ENCODE results near the gene YTHDF1. TPM values are rescaled to one million over a fixed set of nuclear protein-coding genes. Genes with fewer than 3 reads are reported as not detected.

Gene YTHDF1
- total and polyA plus RNA-seq, 2 of the 4 experiments (the other 2 are of a cell fraction): 10.9 to 22.6 TPM

DNA sequence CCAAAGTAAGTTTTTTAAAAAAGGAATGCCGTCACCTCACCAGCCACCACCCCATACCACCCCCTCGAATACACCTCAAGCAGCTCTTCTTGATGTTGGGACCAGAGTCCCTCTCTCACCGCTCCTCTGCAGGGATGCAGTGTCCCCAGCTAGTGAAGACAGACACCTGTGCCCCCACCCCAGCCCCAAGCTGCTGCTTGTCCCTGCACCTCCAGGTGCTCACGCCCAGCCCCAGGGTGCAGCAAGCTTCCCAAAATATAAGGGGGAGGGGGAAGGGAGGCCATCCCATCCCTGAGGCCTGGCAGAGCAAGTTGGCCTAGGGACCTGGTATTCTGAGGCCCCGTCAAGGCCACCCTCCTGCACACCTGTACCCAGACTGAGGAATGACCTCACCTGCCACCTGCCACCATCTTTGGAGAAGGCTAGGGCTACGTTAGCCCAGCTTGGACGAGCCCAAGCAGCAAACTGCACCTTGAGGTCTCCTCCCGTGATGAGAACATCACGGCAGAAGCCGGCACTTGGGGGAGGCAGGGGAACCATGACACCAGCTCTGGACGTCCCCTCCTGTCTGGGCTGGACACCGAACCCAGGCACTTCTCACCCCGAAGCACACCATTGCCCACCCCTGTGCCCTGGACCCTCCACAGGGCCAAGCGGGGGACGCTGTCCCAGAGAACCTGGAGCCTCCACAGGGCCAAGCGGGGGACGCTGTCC is 25.9 kb downstream of the YTHDF1 start:
- H4K91ac ChIP-seq (ENCODE audit: insufficient read depth, low read depth, low read length): no peak overlapping the region
- H2AK5ac ChIP-seq (ENCODE audit: low read depth, low read length): no peak overlapping the region
- no peak overlapping the region for H2AK9ac ChIP-seq (replicated peaks; ENCODE audit: low read depth, low read length, poor library complexity)
- H2BK15ac ChIP-seq (ENCODE audit: low read depth, low read length): no peak overlapping the region
- TF ChIP-seq RAD21 (IDR thresholded peaks at IDR 0.05; ENCODE audit: low read length): no peak
- TF ChIP-seq RFX5 (IDR thresholded peaks at IDR 0.05; ENCODE audit: low read depth, low read length): no peak
- TF ChIP-seq CEBPB (IDR thresholded peaks at IDR 0.05; ENCODE audit: low read depth, low read length): no peak
- no peak for TF ChIP-seq POLR2A (IDR thresholded peaks at IDR 0.05; ENCODE audit: low read depth, low read length)
- TF ChIP-seq CTCF (conservative IDR thresholded peaks at IDR 0.05; ENCODE audit: low read depth, low read length): no peak
- TF ChIP-seq FOS (IDR thresholded peaks at IDR 0.05; ENCODE audit: low read depth, low read length): no peak
- no peak for TF ChIP-seq MAZ (IDR thresholded peaks at IDR 0.05; ENCODE audit: borderline replicate concordance, low read depth, low read length)
- no peak for TF ChIP-seq MAFK (IDR thresholded peaks at IDR 0.05; ENCODE audit: low read depth, low read length)
- no peak for TF ChIP-seq NFE2L2 (IDR thresholded peaks at IDR 0.05; ENCODE audit: low read depth, low read length)
- TF ChIP-seq BHLHE40 (IDR thresholded peaks at IDR 0.05; ENCODE audit: low read depth, low read length): no peak
- TF ChIP-seq SMC3 (IDR thresholded peaks at IDR 0.05; ENCODE audit: low read depth, low read length): no peak
- TF ChIP-seq, protein P1, sequence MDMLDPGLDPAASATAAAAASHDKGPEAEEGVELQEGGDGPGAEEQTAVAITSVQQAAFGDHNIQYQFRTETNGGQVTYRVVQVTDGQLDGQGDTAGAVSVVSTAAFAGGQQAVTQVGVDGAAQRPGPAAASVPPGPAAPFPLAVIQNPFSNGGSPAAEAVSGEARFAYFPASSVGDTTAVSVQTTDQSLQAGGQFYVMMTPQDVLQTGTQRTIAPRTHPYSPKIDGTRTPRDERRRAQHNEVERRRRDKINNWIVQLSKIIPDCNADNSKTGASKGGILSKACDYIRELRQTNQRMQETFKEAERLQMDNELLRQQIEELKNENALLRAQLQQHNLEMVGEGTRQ (IDR thresholded peaks at IDR 0.05; ENCODE audit: low read depth, low read length): no peak
- TF ChIP-seq CHD1 (IDR thresholded peaks at IDR 0.05; ENCODE audit: low read depth, low read length): no peak
- no peak for TF ChIP-seq RCOR1 (IDR thresholded peaks at IDR 0.05; ENCODE audit: insufficient replicate concordance, low read length)
- no peak for TF ChIP-seq MXI1 (IDR thresholded peaks at IDR 0.05; ENCODE audit: borderline replicate concordance, low read depth, low read length)
- TF ChIP-seq ELK1 (IDR thresholded peaks at IDR 0.05; ENCODE audit: borderline replicate concordance, low read depth, low read length): no peak
- no peak overlapping the region for H3K4ac ChIP-seq (ENCODE audit: low read depth, low read length)
- H3K79me1 ChIP-seq (ENCODE audit: low read depth in 1 of 2, low read length in 2 of 2): peaks cover 0 to 10% of the 10 kb centered on the region in 2 experiments; a peak in 1 of 4 replicates
- no peak overlapping the region for H2BK20ac ChIP-seq (ENCODE audit: low read depth, low read length)
- H2BK120ac ChIP-seq (ENCODE audit: low read depth, low read length): no peak overlapping the region
- H3K9me3 ChIP-seq (ENCODE audit: control insufficient read depth, insufficient read depth, low read length): no peaks in the 10 kb centered on the region
- intact Hi-C loops (cut with micrococcal nuclease) (loop anchor here (10.0 kb wide), 1 partner anchor 135 kb away; no protein-coding TSS in a partner anchor), in situ Hi-C loops (cut with MboI; ENCODE audit: low sequenced_read_pairs) (no loop called here), dilution Hi-C loops (cut with HindIII; ENCODE audit: low sequenced_read_pairs, unreplicated experiment) (no loop called here)
- H3K36me3 ChIP-seq (ENCODE audit: control insufficient read depth, insufficient read depth, low read length): peaks cover under 1% of the 10 kb centered on the region; the same call in 1 of the 2 replicates
- no peak overlapping the region for H3K9ac ChIP-seq (ENCODE audit: low read depth, low read length)
- H2AFZ ChIP-seq (replicated peaks; ENCODE audit: low read length, poor library complexity): no peak overlapping the region
- POLR2A ChIA-PET (ENCODE audit: unreplicated experiment): no interaction called here
- WGBS, 2 experiments (ENCODE audit: extremely low coverage in 2 of 2, insufficient read length in 1 of 2): 69% methylated on average over 7 of the region's 17 CpGs; no CpG with 5 or more reads in 1 of the 2 experiments
- H4K5ac ChIP-seq (ENCODE audit: low read depth, low read length): no peak overlapping the region
- H3K14ac ChIP-seq (replicated peaks; ENCODE audit: low read depth, low read length): no peak overlapping the region
- no peak overlapping the region for H2BK5ac ChIP-seq (ENCODE audit: low read depth, low read length, poor library complexity, severe bottlenecking)
- ATAC-seq (ENCODE audit: low read depth): no peak
- no peak overlapping the region for H3K23ac ChIP-seq (ENCODE audit: low read depth, low read length)
- H3K4me2 ChIP-seq (ENCODE audit: low read depth, low read length): no peak overlapping the region
- H3K18ac ChIP-seq (ENCODE audit: low read depth, low read length): no peak overlapping the region
- peaks cover 7% of the 10 kb centered on the region for H3K9me1 ChIP-seq (ENCODE audit: insufficient read depth, low read length)
- BruUV-seq (replicated peaks): no TSS peak
- H3K4me3 ChIP-seq (ENCODE audit: insufficient read depth, low read depth, low read length): no peak overlapping the region
- no peak overlapping the region for H4K8ac ChIP-seq (ENCODE audit: low read depth in 2 of 2, low read length in 2 of 2)
- no peaks in the 10 kb centered on the region for H3K4me1 ChIP-seq (ENCODE audit: control insufficient read depth, insufficient read depth, low read length)
- DNase-seq: no peak
- no peak overlapping the region for H3K56ac ChIP-seq (ENCODE audit: extremely low read depth, insufficient read depth, low read length)
- no peak overlapping the region for H3K27ac ChIP-seq (ENCODE audit: insufficient read depth, low read length)
- CTCF ChIA-PET: no interaction called here
- peaks cover 20% of the 10 kb centered on the region for H4K20me1 ChIP-seq (ENCODE audit: insufficient read depth, low read length)
- H3K27me3 ChIP-seq (ENCODE audit: control insufficient read depth, insufficient read depth, low read length): no peaks in the 10 kb centered on the region; the same call in 1 of the 2 replicates
